H9 (cell line): ENCODE results near the gene TEAD1. TPM values are rescaled to one million over a fixed set of nuclear protein-coding genes. Genes with fewer than 3 reads are reported as not detected.

ENCODE experiments used
- DNase-seq: peaks from one replicate; pipeline ENCODE4 v3.0.0-alpha.2; 2017
- H2AFZ ChIP-seq: one replicate; pipeline ENCODE4 v1.6.1; 2013; ENCODE audit warnings: mild to moderate bottlenecking, low read length, control low read depth, moderate library complexity
- H2AK5ac ChIP-seq: 2 replicates; pipeline ENCODE4 v1.6.1; 2013; ENCODE audit warnings: low read length, control low read depth, mixed read lengths; ENCODE audit not compliant: insufficient read length
- H2BK120ac ChIP-seq: one replicate; pipeline ENCODE4 v1.6.1; 2013; ENCODE audit warnings: low read depth, mild to moderate bottlenecking, low read length, control low read depth, inconsistent platforms; ENCODE audit not compliant: poor library complexity, severe bottlenecking
- H2BK12ac ChIP-seq: 2 replicates; pipeline ENCODE4 v1.6.1; 2013; ENCODE audit warnings: low read length, control low read depth, mixed read lengths, low read depth; ENCODE audit not compliant: insufficient read length
- H2BK15ac ChIP-seq: 2 replicates; pipeline ENCODE4 v1.6.1; 2013; ENCODE audit warnings: low read depth, low read length, control low read depth
- H2BK20ac ChIP-seq: one replicate; pipeline ENCODE4 v1.6.1; 2013; ENCODE audit warnings: low read depth, mild to moderate bottlenecking, low read length, control low read depth, inconsistent platforms; ENCODE audit not compliant: poor library complexity, severe bottlenecking
- H2BK5ac ChIP-seq: 2 replicates; pipeline ENCODE4 v1.6.1; 2013; ENCODE audit warnings: low read length, control low read depth, mixed read lengths; ENCODE audit not compliant: insufficient read length
- H3K14ac ChIP-seq: 2 replicates; pipeline ENCODE4 v1.6.1; 2013; ENCODE audit warnings: low read length, control low read depth; ENCODE audit not compliant: insufficient read depth
- H3K18ac ChIP-seq: 2 replicates; pipeline ENCODE4 v1.6.1; 2013; ENCODE audit warnings: low read depth, mild to moderate bottlenecking, mixed read lengths, low read length, control low read depth; ENCODE audit not compliant: insufficient read length
- H3K23ac ChIP-seq: 2 replicates; pipeline ENCODE4 v1.6.1; 2013; ENCODE audit warnings: low read length, control low read depth, mixed read lengths, low read depth; ENCODE audit not compliant: insufficient read length
- H3K23me2 ChIP-seq: 2 replicates; pipeline ENCODE4 v1.6.1; 2013; ENCODE audit warnings: low read depth, mild to moderate bottlenecking, mixed read lengths, low read length, control low read depth; ENCODE audit not compliant: insufficient read length, poor library complexity, severe bottlenecking
- H3K27ac ChIP-seq: 2 replicates; pipeline ENCODE4 v1.5.1; 2013; ENCODE audit warnings: low read length, control low read depth, mixed read lengths, low read depth; ENCODE audit not compliant: insufficient read length
- H3K27me3 ChIP-seq: 2 replicates; pipeline ENCODE4 v1.6.1; 2013; ENCODE audit warnings: low read length, control low read depth, inconsistent platforms; ENCODE audit not compliant: insufficient read depth
- H3K4ac ChIP-seq: 2 replicates; pipeline ENCODE4 v1.6.1; 2013; ENCODE audit warnings: low read depth, mild to moderate bottlenecking, control low read depth, inconsistent platforms, low read length, moderate library complexity
- H3K4me1 ChIP-seq: 2 replicates; pipeline ENCODE4 v1.6.1; 2013; ENCODE audit warnings: low read length, control low read depth, inconsistent platforms; ENCODE audit not compliant: insufficient read depth
- H3K4me2 ChIP-seq: 2 replicates; pipeline ENCODE4 v1.6.1; 2013; ENCODE audit warnings: low read length, control low read depth, mixed read lengths; ENCODE audit not compliant: insufficient read length, insufficient read depth
- H3K56ac ChIP-seq: 2 replicates; pipeline ENCODE4 v1.6.1; 2013; ENCODE audit warnings: low read depth, mild to moderate bottlenecking, mixed read lengths, low read length, control low read depth; ENCODE audit not compliant: insufficient read length
- H3K79me1 ChIP-seq: 2 replicates; pipeline ENCODE4 v1.6.1; 2013; ENCODE audit warnings: low read depth, mild to moderate bottlenecking, moderate library complexity, low read length, control low read depth, inconsistent platforms; ENCODE audit not compliant: insufficient read depth, poor library complexity, severe bottlenecking
- H3K79me2 ChIP-seq: 2 replicates; pipeline ENCODE4 v1.6.1; 2013; ENCODE audit warnings: low read length, control low read depth, inconsistent platforms; ENCODE audit not compliant: insufficient read depth
- H3K9ac ChIP-seq: 2 replicates; pipeline ENCODE4 v1.6.1; 2013; ENCODE audit warnings: low read length, control low read depth, mixed read lengths; ENCODE audit not compliant: insufficient read length; ENCODE audit errors: extremely low read depth
- H3K9me3 ChIP-seq: one replicate; pipeline ENCODE4 v1.6.1; 2013; ENCODE audit warnings: low read depth, low read length, inconsistent platforms; ENCODE audit not compliant: control insufficient read depth
- H3T11ph ChIP-seq: one replicate; pipeline ENCODE4 v1.6.1; 2013; ENCODE audit warnings: mild to moderate bottlenecking, low read length, control low read depth, inconsistent platforms
- H4K20me1 ChIP-seq: one replicate; pipeline ENCODE4 v1.6.1; 2013; ENCODE audit not compliant: control insufficient read depth, insufficient read length, insufficient read depth
- H4K5ac ChIP-seq: 2 replicates; pipeline ENCODE4 v1.6.1; 2013; ENCODE audit warnings: low read depth, mild to moderate bottlenecking, mixed read lengths, low read length, control low read depth; ENCODE audit not compliant: insufficient read length
- H4K8ac ChIP-seq: replicated peaks from 2 replicates; pipeline ENCODE4 v1.6.1; 2013; ENCODE audit warnings: low read length, control low read depth, mixed read lengths, low read depth; ENCODE audit not compliant: insufficient read length
- H4K91ac ChIP-seq: 2 replicates; pipeline ENCODE4 v1.6.1; 2013; ENCODE audit warnings: low read depth, mild to moderate bottlenecking, moderate library complexity, mixed read lengths, low read length, control low read depth; ENCODE audit not compliant: insufficient read length
- H3K27ac Mint-ChIP-seq, 3 experiments: 2 replicates in 2 of 3; 3 replicates in 1 of 3; pipeline ENCODE4 v1.8.0; 2020 to 2021; ENCODE audit warnings: mixed read lengths in 3 of 3, mild to moderate bottlenecking in 1 of 3, moderate library complexity in 1 of 3
- H3K27me3 Mint-ChIP-seq: 2 replicates; pipeline ENCODE4 v1.8.0; 2021; ENCODE audit warnings: low read depth, mild to moderate bottlenecking, moderate library complexity, mixed read lengths
- H3K36me3 Mint-ChIP-seq, 3 experiments: 2 replicates in 2 of 3; 3 replicates in 1 of 3; pipeline ENCODE4 v1.8.0; 2020 to 2021; ENCODE audit warnings: low read depth in 3 of 3, mixed read lengths in 3 of 3; ENCODE audit not compliant: insufficient read depth in 1 of 3
- H3K4me1 Mint-ChIP-seq, 2 experiments: 2 replicates each; pipeline ENCODE4 v1.8.0; 2020; ENCODE audit warnings: mixed read lengths in 2 of 2
- H3K4me3 Mint-ChIP-seq, 2 experiments: 2 replicates in 1 of 2; 3 replicates in 1 of 2; pipeline ENCODE4 v1.8.0; 2020 to 2021; ENCODE audit warnings: mild to moderate bottlenecking in 2 of 2, mixed read lengths in 2 of 2, moderate library complexity in 1 of 2
- H3K9me3 Mint-ChIP-seq, 2 experiments: 2 replicates in 1 of 2; 3 replicates in 1 of 2; pipeline ENCODE4 v1.8.0; 2020; ENCODE audit warnings: mild to moderate bottlenecking in 2 of 2, mixed read lengths in 2 of 2, moderate library complexity in 1 of 2
- WGBS: extraction: QIAGEN DNeasy Blood & Tissue Kit; methylation state at CpG from one replicate; pipeline ENCODE4 v1.1.7; 2013; ENCODE audit warnings: missing lambda C conversion rate, low lambda C conversion rate, mixed read lengths; ENCODE audit not compliant: insufficient read length; ENCODE audit errors: extremely low coverage; 5-methylcytosine and 5-hydroxymethylcytosine counted together
- total RNA-seq: library from RNA; stranded (reverse); gene quantifications from 2 replicates; pipeline ENCODE4 v1.2.1, GENCODE V29; 2021
- TF ChIP-seq, protein P1 (sequence below): fragments of 200-600 bp; sonication (generic); conservative IDR thresholded peaks from 3 replicates; pipeline ENCODE4 v1.8.0; 2021; ENCODE audit warnings: antibody characterized with exemption, mild to moderate bottlenecking

TEAD1 gene
- total RNA-seq, 1 experiment from 2014 or later = 75.1 TPM

DNA sequence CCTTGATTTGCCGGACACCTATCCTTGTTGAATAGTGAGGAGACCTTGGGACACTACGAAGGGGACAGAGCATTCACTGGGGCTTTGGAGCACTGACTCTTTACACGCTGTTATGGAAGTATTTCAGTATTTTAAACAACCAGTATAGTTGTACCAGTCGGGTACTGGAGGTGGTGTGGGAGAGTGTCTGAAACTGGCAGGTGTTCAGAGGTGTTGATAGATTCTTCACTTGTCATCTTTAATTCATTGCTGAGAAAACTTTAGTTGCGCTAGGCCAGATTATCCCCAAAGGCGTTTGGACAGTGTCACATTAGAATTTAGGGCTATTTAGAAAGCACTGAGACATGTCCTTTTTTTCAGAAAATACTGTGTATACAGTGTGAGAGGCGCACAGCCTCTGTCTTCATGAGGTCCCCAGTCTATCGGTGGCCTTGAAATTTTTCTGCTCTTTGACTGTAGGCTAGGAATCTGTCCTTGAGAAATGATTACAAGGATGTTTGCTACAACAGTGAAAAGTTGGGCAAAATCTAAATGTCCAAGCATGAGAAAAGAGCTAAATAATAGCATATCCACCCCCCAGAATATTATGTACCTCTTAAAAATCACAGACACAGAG is 69.7 kb downstream of the TEAD1 start:
- no peaks in the 10 kb centered on the region for H4K20me1 ChIP-seq
- Mint-ChIP-seq H3K36me3 (peaks cover 4 to 9% (median 4%) of the 10 kb centered on the region in 3 experiments; a peak in 3 of 7 replicates), H3K27ac (peak overlapping the region in 1 of 3 experiments; percentile 69; a peak in 3 of 7 replicates), H3K27me3 (no peaks in the 10 kb centered on the region), H3K9me3 (no peaks in the 10 kb centered on the region; a peak in 2 of 5 replicates), H3K4me1 (peaks cover 48 to 54% of the 10 kb centered on the region in 2 experiments), H3K4me3 (no peak overlapping the region)
- no peak overlapping the region for H2BK5ac ChIP-seq
- H2AFZ ChIP-seq = no peak overlapping the region
- no peak overlapping the region for H3K14ac ChIP-seq
- peaks cover 4% of the 10 kb centered on the region; the same call in 1 of the 2 replicates for H3K4me1 ChIP-seq
- H3K9me3 ChIP-seq = no peaks in the 10 kb centered on the region
- H3K4me2 ChIP-seq = no peak overlapping the region
- no peak overlapping the region for H3K23ac ChIP-seq
- no peaks in the 10 kb centered on the region for H3K23me2 ChIP-seq
- peaks cover 6% of the 10 kb centered on the region; the same call in 1 of the 2 replicates for H3K79me2 ChIP-seq
- H4K8ac ChIP-seq = no peak overlapping the region
- H2BK15ac ChIP-seq = no peak overlapping the region
- H2BK20ac ChIP-seq = no peak overlapping the region
- H2AK5ac ChIP-seq = no peak overlapping the region
- no peak overlapping the region for H3K56ac ChIP-seq
- no peak overlapping the region for H3T11ph ChIP-seq
- H3K27me3 ChIP-seq = no peaks in the 10 kb centered on the region
- DNase-seq = no peak
- no peak overlapping the region for H3K4ac ChIP-seq
- TF ChIP-seq, protein P1, sequence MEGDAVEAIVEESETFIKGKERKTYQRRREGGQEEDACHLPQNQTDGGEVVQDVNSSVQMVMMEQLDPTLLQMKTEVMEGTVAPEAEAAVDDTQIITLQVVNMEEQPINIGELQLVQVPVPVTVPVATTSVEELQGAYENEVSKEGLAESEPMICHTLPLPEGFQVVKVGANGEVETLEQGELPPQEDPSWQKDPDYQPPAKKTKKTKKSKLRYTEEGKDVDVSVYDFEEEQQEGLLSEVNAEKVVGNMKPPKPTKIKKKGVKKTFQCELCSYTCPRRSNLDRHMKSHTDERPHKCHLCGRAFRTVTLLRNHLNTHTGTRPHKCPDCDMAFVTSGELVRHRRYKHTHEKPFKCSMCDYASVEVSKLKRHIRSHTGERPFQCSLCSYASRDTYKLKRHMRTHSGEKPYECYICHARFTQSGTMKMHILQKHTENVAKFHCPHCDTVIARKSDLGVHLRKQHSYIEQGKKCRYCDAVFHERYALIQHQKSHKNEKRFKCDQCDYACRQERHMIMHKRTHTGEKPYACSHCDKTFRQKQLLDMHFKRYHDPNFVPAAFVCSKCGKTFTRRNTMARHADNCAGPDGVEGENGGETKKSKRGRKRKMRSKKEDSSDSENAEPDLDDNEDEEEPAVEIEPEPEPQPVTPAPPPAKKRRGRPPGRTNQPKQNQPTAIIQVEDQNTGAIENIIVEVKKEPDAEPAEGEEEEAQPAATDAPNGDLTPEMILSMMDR = no peak
- H4K91ac ChIP-seq = no peak overlapping the region
- H3K27ac ChIP-seq = no peak overlapping the region
- H4K5ac ChIP-seq = no peak overlapping the region
- no peak overlapping the region for H3K18ac ChIP-seq
- H2BK12ac ChIP-seq = no peak overlapping the region
- H3K79me1 ChIP-seq = no peaks in the 10 kb centered on the region
- no peak overlapping the region for H3K9ac ChIP-seq
- no CpG with 5 or more reads among the region's 8 CpGs for WGBS
- no peak overlapping the region for H2BK120ac ChIP-seq
